Progenitor cell of endocrine pancreas (in vitro differentiated cells): ENCODE measurements around the gene MTHFD1L. TPM values are rescaled to one million over a fixed set of nuclear protein-coding genes. Genes with fewer than 3 reads are reported as not detected.

Source experiments
- DNase-seq: peaks from one replicate; pipeline ENCODE4 v3.0.0; 2021; ENCODE audit warnings: low spot score; ENCODE audit not compliant: unreplicated experiment
- H3K27ac Mint-ChIP-seq: 2 replicates; pipeline ENCODE4 v1.8.0; 2021; ENCODE audit warnings: mild to moderate bottlenecking, moderate library complexity, mixed read lengths
- H3K27me3 Mint-ChIP-seq: 2 replicates; pipeline ENCODE4 v1.8.0; 2021; ENCODE audit warnings: mixed read lengths
- H3K36me3 Mint-ChIP-seq: 2 replicates; pipeline ENCODE4 v1.8.0; 2022; ENCODE audit warnings: mixed read lengths; ENCODE audit not compliant: insufficient read depth
- H3K4me1 Mint-ChIP-seq: 2 replicates; pipeline ENCODE4 v1.8.0; 2021; ENCODE audit warnings: low read depth, mixed read lengths
- H3K4me3 Mint-ChIP-seq: 2 replicates; pipeline ENCODE4 v1.8.0; 2021; ENCODE audit warnings: low read depth, mild to moderate bottlenecking, moderate library complexity, mixed read lengths
- H3K9me3 Mint-ChIP-seq: 2 replicates; pipeline ENCODE4 v1.8.0; 2021; ENCODE audit warnings: low read depth, mixed read lengths
- total RNA-seq: library from RNA; stranded (reverse); gene quantifications from 2 replicates; pipeline ENCODE4 v1.2.1, GENCODE V29; 2021
- TF ChIP-seq, protein P1 (sequence below): fragments of 200-600 bp; sonication (generic); IDR thresholded peaks from one replicate; pipeline ENCODE4 v1.5.0; 2021; ENCODE audit warnings: antibody characterized with exemption, mild to moderate bottlenecking; ENCODE audit not compliant: unreplicated experiment

The MTHFD1L gene
- total RNA-seq, 1 donor from 2014 or later, result 37.4 TPM

DNA sequence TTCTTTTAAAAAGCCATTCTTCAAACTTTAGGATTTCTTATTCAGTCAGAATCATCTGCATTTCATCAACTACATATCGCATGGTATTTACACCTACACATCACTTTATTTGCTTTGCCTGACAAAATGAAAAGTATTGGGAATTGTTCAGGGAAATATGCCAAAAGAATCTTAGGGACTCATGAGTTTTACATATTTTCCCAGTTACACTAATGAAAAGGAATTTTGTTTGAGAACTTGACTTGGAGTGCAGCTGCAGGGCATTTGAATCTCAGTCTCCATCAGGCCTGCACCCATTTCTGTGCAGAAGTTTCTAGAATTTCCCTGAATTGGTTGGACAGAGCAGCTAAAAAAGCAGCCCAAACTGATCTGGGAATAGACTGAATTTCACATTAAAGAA is 65.3 kb downstream of the MTHFD1L start:
- Mint-ChIP-seq H3K27me3 (no peaks in the 10 kb centered on the region), H3K36me3 (peaks cover 7% of the 10 kb centered on the region), H3K9me3 (no peaks in the 10 kb centered on the region), H3K4me3 (no peak overlapping the region), H3K27ac (no peak overlapping the region), H3K4me1 (peaks cover 3% of the 10 kb centered on the region)
- DNase-seq, result no peak
- TF ChIP-seq, protein P1, sequence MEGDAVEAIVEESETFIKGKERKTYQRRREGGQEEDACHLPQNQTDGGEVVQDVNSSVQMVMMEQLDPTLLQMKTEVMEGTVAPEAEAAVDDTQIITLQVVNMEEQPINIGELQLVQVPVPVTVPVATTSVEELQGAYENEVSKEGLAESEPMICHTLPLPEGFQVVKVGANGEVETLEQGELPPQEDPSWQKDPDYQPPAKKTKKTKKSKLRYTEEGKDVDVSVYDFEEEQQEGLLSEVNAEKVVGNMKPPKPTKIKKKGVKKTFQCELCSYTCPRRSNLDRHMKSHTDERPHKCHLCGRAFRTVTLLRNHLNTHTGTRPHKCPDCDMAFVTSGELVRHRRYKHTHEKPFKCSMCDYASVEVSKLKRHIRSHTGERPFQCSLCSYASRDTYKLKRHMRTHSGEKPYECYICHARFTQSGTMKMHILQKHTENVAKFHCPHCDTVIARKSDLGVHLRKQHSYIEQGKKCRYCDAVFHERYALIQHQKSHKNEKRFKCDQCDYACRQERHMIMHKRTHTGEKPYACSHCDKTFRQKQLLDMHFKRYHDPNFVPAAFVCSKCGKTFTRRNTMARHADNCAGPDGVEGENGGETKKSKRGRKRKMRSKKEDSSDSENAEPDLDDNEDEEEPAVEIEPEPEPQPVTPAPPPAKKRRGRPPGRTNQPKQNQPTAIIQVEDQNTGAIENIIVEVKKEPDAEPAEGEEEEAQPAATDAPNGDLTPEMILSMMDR, result no peak

DNA sequence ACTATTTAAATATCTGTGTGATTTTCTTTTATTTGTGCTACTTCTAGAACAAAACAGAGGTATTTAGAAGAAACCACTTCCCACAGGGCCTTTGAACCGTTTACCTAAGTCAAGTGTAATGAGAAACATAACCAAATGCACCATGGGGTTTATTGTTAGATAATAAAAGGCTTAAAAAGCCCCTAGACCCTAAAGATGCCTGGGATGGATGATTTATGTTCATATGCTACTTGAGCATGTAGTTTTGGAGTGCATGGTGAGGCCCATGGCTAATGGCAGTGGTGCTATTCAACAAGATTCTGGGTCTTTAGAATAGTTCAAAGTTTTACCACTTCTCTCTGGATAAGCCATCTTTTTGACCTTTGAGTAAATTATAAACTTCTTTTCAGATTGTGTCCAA is 65.9 kb downstream of the MTHFD1L start:
- Mint-ChIP-seq H3K9me3 (no peaks in the 10 kb centered on the region), H3K4me3 (no peak overlapping the region), H3K27ac (no peak overlapping the region), H3K36me3 (peaks cover 7% of the 10 kb centered on the region), H3K4me1 (no peaks in the 10 kb centered on the region), H3K27me3 (no peaks in the 10 kb centered on the region)
- no peak for DNase-seq
- TF ChIP-seq, protein P1, result no peak

DNA sequence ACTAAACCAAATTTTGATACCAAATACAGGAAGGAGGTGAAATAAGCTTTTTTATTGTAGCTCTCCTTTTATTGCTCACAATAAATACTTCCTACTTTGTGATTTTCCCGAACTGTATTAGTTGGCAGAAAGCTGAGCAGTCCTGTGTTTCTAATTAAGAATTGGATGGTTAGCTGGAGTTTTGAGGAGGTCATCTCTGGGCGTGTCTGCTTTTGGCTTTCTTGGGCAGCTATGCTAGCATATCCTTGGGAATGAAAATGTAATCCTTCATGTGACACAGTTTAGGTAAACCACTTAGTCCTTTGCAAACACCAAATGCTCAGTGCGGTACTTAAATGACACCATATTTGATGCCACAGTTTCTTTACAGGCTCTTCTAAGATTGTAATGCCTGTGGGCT is 67.5 kb downstream of the MTHFD1L start:
- H3K9me3 Mint-ChIP-seq, result no peaks in the 10 kb centered on the region
- peaks cover 8% of the 10 kb centered on the region for H3K36me3 Mint-ChIP-seq
- no peaks in the 10 kb centered on the region for H3K4me1 Mint-ChIP-seq
- no peak for DNase-seq
- H3K27me3 Mint-ChIP-seq, result no peaks in the 10 kb centered on the region
- no peak overlapping the region for H3K4me3 Mint-ChIP-seq
- TF ChIP-seq, protein P1, result no peak
- no peak overlapping the region for H3K27ac Mint-ChIP-seq

DNA sequence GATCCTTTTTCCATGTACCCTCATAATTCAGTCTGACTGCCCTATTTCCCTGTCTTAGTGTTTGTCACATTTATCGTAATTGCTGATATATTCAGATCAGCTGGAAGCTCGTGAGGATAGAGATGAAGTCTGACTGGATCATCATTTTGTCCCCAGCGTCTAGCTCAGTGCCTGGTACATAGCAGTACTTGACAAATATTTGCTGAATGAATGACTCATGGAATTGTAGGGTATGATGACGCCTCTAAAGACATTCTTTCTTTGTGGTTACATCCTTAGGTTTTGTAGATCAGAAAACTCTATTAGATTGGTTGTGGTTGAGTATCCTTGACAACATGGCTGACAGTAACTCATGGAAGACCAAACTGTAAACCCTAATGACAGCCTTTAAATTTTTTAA is 68.9 kb downstream of the MTHFD1L start:
- Mint-ChIP-seq H3K36me3 (peaks cover 16% of the 10 kb centered on the region), H3K9me3 (no peaks in the 10 kb centered on the region), H3K4me3 (no peak overlapping the region), H3K27ac (no peak overlapping the region), H3K4me1 (no peaks in the 10 kb centered on the region), H3K27me3 (no peaks in the 10 kb centered on the region)
- TF ChIP-seq, protein P1, result no peak
- DNase-seq, result no peak

DNA sequence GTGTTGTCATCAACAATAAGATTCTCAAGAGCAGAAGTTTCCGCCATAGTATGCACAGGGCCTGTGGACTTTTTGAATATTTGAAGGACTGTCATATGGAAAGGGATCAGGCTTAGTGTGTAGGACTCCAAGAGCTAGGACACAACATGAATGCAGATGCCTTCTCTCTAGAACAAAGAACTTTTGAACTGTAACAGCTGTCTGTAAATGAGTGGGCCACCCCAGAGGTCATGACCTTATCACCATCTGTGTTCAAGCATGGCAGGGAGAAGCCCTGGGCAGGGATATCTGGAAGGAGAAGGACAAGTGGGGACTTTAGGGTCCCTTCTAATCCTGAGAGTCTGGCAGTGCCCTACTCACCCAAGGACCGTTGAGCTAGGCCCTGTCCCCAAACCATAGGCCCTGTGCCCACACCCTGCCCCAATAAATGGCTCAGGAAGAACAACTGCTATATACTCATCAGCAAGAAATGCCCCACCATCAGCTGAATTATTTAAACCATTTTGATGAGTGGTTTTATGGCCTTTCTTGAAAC is 70.6 kb downstream of the MTHFD1L start:
- TF ChIP-seq, protein P1, result no peak
- Mint-ChIP-seq H3K36me3 (peaks cover 26% of the 10 kb centered on the region), H3K4me3 (no peak overlapping the region), H3K9me3 (no peaks in the 10 kb centered on the region), H3K4me1 (no peaks in the 10 kb centered on the region), H3K27ac (no peak overlapping the region), H3K27me3 (no peaks in the 10 kb centered on the region)
- no peak for DNase-seq
